CD4-positive, CD25-positive, alpha-beta regulatory T cell (primary cell): Measurements from ENCODE around the gene L3MBTL4. TPM values are rescaled to one million over a fixed set of nuclear protein-coding genes. Genes with fewer than 3 reads are reported as not detected.
"Not testable (repeated sequence)": the region's sequence is repeated elsewhere in the genome, so short reads cannot be mapped to it uniquely, and the experiment has no call there.

Experiments used
- ATAC-seq, 2 donors: fragments of 150-1000 bp; cut with Tn5 transposase; one replicate each; pipeline ENCODE4 v1.10.0; 2021; ENCODE audit warnings: low read depth in 2 of 2, moderate number of reproducible peaks in 2 of 2, moderate library complexity in 1 of 2
- DNase-seq, 3 donors: peaks; one replicate each; pipeline versions ENCODE4 v3.0.0 to v3.0.0-alpha.2; 2012 to 2022; ENCODE audit warnings: mixed read lengths in 1 of 3
- H3K27ac ChIP-seq: one replicate; pipeline ENCODE4 v1.7.0; 2013; ENCODE audit warnings: mild to moderate bottlenecking, low read length; ENCODE audit not compliant: insufficient read depth, poor library complexity, severe bottlenecking
- H3K27me3 ChIP-seq: one replicate; pipeline ENCODE4 v1.7.0; 2013; ENCODE audit warnings: low read length; ENCODE audit not compliant: control insufficient read depth, insufficient read depth
- H3K36me3 ChIP-seq: one replicate; pipeline ENCODE4 v1.7.0; 2013; ENCODE audit warnings: mild to moderate bottlenecking, low read length, moderate library complexity; ENCODE audit not compliant: control insufficient read depth, insufficient read depth
- H3K4me1 ChIP-seq: 2 replicates; pipeline ENCODE4 v1.7.0; 2013; ENCODE audit warnings: mild to moderate bottlenecking, low read length; ENCODE audit not compliant: insufficient read depth, control insufficient read depth, poor library complexity, severe bottlenecking
- H3K4me3 ChIP-seq: one replicate; pipeline ENCODE4 v1.7.0; 2013; ENCODE audit warnings: low read depth, mild to moderate bottlenecking, low read length, moderate library complexity
- H3K9me3 ChIP-seq, 2 experiments: 1 replicate in 1 of 2; 2 replicates in 1 of 2; pipeline ENCODE4 v1.7.0; 2013; ENCODE audit warnings: low read length in 2 of 2, mild to moderate bottlenecking in 1 of 2, moderate library complexity in 1 of 2; ENCODE audit not compliant: control insufficient read depth in 2 of 2
- H3K27ac Mint-ChIP-seq, 3 donors: one replicate each; pipeline ENCODE4 v1.8.0; 2020 to 2022; ENCODE audit warnings: mild to moderate bottlenecking in 3 of 3, mixed read lengths in 3 of 3, moderate library complexity in 2 of 3
- H3K27me3 Mint-ChIP-seq: one replicate; pipeline ENCODE4 v1.8.0; 2022; ENCODE audit warnings: mild to moderate bottlenecking, mixed read lengths
- H3K36me3 Mint-ChIP-seq: one replicate; pipeline ENCODE4 v1.8.0; 2020; ENCODE audit warnings: mixed read lengths
- H3K4me1 Mint-ChIP-seq, 4 donors: one replicate each; pipeline ENCODE4 v1.8.0; 2020 to 2022; ENCODE audit warnings: mixed read lengths in 4 of 4, mild to moderate bottlenecking in 1 of 4
- H3K4me3 Mint-ChIP-seq, 4 donors: one replicate each; pipeline ENCODE4 v1.8.0; 2020 to 2022; ENCODE audit warnings: mild to moderate bottlenecking in 4 of 4, mixed read lengths in 4 of 4, moderate library complexity in 3 of 4
- H3K9me3 Mint-ChIP-seq, 7 donors: one replicate each; pipeline ENCODE4 v1.8.0; 2020 to 2022; ENCODE audit warnings: mixed read lengths in 7 of 7, mild to moderate bottlenecking in 3 of 7, moderate library complexity in 2 of 7
- polyA plus RNA-seq, 4 donors: library from polyadenylated mRNA; unstranded; fragments of 300-500 nt; fragmentation: Illumina TruSeq; gene quantifications; one replicate each; pipeline ENCODE4 v1.2.3, GENCODE V29; 2021
- total RNA-seq: library from RNA; stranded (reverse); gene quantifications from one replicate; pipeline ENCODE4 v1.2.3, GENCODE V29; 2022

Gene L3MBTL4
- total and polyA plus RNA-seq, 5 donors from 2014 or later = 2.1 TPM; not detected in 4

DNA sequence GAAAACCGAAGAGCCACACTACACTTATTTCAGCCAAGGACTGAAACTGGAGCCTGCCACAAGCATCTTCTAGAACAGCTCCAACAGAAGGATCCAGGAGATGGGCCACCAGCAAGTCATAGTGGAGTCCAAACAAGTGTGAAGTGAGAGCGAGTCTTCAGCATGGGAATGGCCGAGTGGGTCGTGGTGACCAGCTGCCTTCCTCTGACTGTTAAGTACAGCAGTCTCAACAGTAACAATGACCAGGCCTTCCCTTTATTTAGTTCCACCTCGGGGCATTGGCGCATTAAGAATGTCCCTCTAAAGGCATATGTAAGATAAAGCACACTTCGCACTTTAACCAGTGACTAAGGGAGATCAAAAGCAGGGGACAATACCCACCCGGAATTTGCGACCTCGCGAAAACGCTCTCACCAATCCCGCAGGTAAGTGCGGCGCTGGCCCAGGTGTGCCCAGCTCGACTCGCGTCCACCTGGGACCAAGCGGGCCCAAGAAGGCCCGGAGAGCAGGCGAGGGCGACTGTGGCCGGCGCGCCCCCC, 1.1 kb downstream of the L3MBTL4 start:
- peaks cover 0 to 6% (median 6%) of the 10 kb centered on the region in 4 donors for H3K4me1 Mint-ChIP-seq
- no peak for DNase-seq
- ATAC-seq = peak in 1 of 2 donors; percentile 17
- H3K4me1 ChIP-seq = peaks cover 5% of the 10 kb centered on the region
- no peaks in the 10 kb centered on the region for H3K9me3 ChIP-seq
- H3K27me3 Mint-ChIP-seq = peaks cover 35% of the 10 kb centered on the region
- no peaks in the 10 kb centered on the region for H3K36me3 Mint-ChIP-seq
- no peak overlapping the region for H3K27ac ChIP-seq
- H3K27ac Mint-ChIP-seq = no peak overlapping the region
- peaks cover 0 to 8% (median under 1%) of the 10 kb centered on the region in 7 donors for H3K9me3 Mint-ChIP-seq
- peaks cover 14% of the 10 kb centered on the region for H3K27me3 ChIP-seq
- H3K4me3 ChIP-seq = no peak overlapping the region
- H3K36me3 ChIP-seq = no peaks in the 10 kb centered on the region
- peak overlapping the region in 3 of 4 donors; percentile 47 to 65 (median 49) for H3K4me3 Mint-ChIP-seq

DNA sequence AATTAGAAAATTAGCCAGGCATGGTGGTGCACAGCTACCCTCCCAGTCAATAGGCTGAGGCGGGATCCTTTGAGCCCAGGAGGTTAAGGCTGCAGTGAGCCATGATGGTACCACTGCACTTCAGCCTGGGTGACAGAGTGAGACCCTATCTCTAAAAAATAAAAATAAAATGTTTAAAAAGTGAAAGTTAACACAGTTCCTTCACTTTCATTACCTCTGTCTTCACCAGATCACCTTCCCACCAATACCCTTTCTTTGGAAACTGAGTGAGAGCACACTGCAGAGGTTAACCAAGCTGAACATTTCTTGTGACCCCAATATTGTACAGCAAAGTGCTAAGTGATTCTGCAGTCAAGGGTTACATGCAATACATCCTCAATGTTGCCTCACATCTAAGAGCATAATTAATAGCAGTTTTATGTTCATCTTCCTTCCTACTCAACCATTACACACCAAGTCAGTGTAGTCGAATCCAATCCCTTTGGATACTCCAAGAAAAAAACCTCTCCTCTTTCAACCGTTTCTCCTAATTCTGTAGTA, 1.7 kb downstream of the L3MBTL4 start:
- no peak for DNase-seq
- Histone ChIP-seq H3K4me3 (no peak overlapping the region), H3K27ac (no peak overlapping the region), H3K4me1 (peaks cover 5% of the 10 kb centered on the region), H3K27me3 (peaks cover 14% of the 10 kb centered on the region), H3K36me3 (no peaks in the 10 kb centered on the region), H3K9me3 (no peaks in the 10 kb centered on the region)
- Mint-ChIP-seq H3K4me3 (peak overlapping the region in 1 of 4 donors; percentile 47), H3K9me3 (peaks cover 0 to 8% (median 0%) of the 10 kb centered on the region in 7 donors), H3K36me3 (no peaks in the 10 kb centered on the region), H3K4me1 (peaks cover 0 to 6% (median 6%) of the 10 kb centered on the region in 4 donors), H3K27me3 (peaks cover 35% of the 10 kb centered on the region), H3K27ac (no peak overlapping the region)
- no peak for ATAC-seq

DNA sequence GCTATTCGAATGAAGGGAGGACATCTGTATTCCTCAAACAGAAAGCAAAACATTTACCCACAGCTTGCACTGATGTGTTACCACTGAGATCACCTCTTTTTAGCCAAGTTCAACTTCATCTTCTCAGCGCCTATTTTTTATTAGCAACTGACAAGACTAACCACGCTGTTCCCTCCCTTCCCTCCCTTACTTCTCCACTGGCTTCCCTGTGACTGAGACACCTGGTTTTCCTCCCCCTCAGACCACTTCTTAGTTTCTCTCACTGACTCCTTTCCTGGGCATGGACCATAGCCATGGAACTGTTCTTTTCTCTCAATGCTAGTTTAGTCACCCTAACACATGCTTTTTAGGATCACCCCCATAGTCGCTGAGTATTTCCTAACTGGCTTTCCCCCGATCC, 3.3 kb downstream of the L3MBTL4 start:
- H3K9me3 ChIP-seq = no peaks in the 10 kb centered on the region
- peaks cover 14% of the 10 kb centered on the region for H3K27me3 ChIP-seq
- DNase-seq (no peak), ATAC-seq (no peak)
- H3K4me3 ChIP-seq = no peak overlapping the region
- Mint-ChIP-seq H3K27me3 (peaks cover 30% of the 10 kb centered on the region), H3K36me3 (no peaks in the 10 kb centered on the region), H3K27ac (no peak overlapping the region), H3K9me3 (peaks cover 0 to 11% (median 0%) of the 10 kb centered on the region in 7 donors), H3K4me1 (peaks cover 0 to 6% (median 6%) of the 10 kb centered on the region in 4 donors), H3K4me3 (no peak overlapping the region)
- peaks cover 5% of the 10 kb centered on the region for H3K4me1 ChIP-seq
- H3K27ac ChIP-seq = no peak overlapping the region
- no peaks in the 10 kb centered on the region for H3K36me3 ChIP-seq

DNA sequence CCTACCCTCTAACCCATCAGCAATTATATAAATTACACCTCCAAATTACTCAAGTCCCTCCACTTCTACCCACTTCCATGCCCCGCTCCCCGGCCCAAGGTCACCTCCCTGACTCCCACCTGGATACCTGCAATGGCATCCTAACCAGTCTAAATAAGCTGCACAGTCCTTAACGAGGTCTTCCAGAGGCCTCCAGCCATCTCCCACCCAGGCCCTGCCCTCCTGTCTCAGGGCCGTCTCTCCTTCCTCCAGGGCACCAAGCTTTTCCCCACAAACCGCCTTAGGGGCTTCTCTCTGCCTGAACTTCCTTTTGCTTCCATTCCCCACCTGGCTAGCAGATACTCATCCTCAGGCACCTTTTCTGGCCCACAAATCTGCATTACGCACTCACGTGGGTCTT, 4.8 kb downstream of the L3MBTL4 start:
- H3K4me1 Mint-ChIP-seq = peaks cover 0 to 3% (median under 1%) of the 10 kb centered on the region in 4 donors
- Histone ChIP-seq H3K36me3 (no peaks in the 10 kb centered on the region), H3K4me3 (no peak overlapping the region), H3K4me1 (peaks cover 5% of the 10 kb centered on the region), H3K27me3 (peaks cover 8% of the 10 kb centered on the region), H3K27ac (no peak overlapping the region), H3K9me3 (no peaks in the 10 kb centered on the region)
- DNase-seq (no peak), ATAC-seq (no peak)
- peaks cover 0 to 11% (median 0%) of the 10 kb centered on the region in 7 donors for H3K9me3 Mint-ChIP-seq
- no peaks in the 10 kb centered on the region for H3K36me3 Mint-ChIP-seq
- no peak overlapping the region for H3K4me3 Mint-ChIP-seq
- H3K27me3 Mint-ChIP-seq = peaks cover 16% of the 10 kb centered on the region
- no peak overlapping the region for H3K27ac Mint-ChIP-seq

DNA sequence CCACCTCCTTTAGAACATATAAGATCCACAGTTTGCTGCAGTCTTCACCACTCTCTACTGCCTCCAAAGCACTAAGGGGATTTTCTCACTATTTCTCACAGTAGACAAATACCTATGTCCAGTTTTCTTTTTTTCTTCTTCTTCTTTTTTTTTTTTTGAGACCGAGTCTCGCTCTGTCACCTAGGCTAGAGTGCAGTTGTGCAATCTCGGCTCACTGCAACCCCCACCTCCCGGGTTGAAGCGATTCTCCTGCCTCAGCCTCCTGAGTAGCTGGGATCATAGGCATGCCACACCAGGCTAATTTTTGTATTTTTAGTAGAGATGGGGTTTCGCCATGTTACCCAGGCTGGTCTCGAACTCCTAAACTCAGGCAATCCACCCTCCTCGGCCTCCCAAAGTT, 6.2 kb downstream of the L3MBTL4 start:
- Mint-ChIP-seq H3K9me3 (peaks cover 0 to 10% (median 0%) of the 10 kb centered on the region in 7 donors), H3K27me3 (peaks cover 13% of the 10 kb centered on the region)
- not testable (repeated sequence) for H3K4me3 ChIP-seq, H3K4me1 Mint-ChIP-seq, H3K27me3 ChIP-seq, H3K27ac ChIP-seq, DNase-seq, H3K9me3 ChIP-seq, H3K27ac Mint-ChIP-seq, ATAC-seq, H3K4me3 Mint-ChIP-seq, H3K4me1 ChIP-seq, H3K36me3 Mint-ChIP-seq, H3K36me3 ChIP-seq

DNA sequence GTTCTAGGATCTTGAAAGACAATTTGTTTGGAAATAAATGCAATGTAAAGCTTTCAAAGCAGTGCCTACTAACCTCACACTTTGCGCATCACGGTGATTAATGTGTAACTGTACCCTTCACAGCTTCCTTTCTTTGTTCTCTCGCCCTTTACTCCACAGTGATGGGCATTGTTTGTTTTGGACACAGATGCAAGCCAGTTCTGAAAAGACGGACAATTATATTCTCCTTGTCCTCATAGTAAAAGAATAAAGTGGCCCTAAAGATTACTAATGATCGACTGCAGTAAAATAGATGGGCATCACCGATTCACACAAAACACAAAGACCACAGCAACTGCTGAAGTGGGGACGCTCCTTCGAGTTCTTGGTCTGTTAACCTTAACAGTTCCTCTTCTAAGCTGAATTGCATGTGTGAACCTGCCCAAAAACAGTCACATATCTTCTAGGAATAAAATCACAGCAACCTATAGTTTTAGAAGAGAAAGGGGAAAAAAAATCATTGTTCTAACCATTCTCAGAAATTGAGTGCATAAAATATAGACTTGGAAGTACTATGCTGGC, 7.7 kb downstream of the L3MBTL4 start:
- no peaks in the 10 kb centered on the region for H3K36me3 ChIP-seq
- Mint-ChIP-seq H3K4me1 (peaks cover 0 to 3% (median 0%) of the 10 kb centered on the region in 4 donors), H3K27ac (no peak overlapping the region), H3K4me3 (no peak overlapping the region), H3K27me3 (no peaks in the 10 kb centered on the region), H3K9me3 (peaks cover 0 to 7% (median 0%) of the 10 kb centered on the region in 7 donors), H3K36me3 (no peaks in the 10 kb centered on the region)
- no peaks in the 10 kb centered on the region for H3K9me3 ChIP-seq
- no peak for ATAC-seq
- H3K4me1 ChIP-seq = no peaks in the 10 kb centered on the region
- no peak overlapping the region for H3K4me3 ChIP-seq
- DNase-seq = no peak
- no peak overlapping the region for H3K27ac ChIP-seq
- no peaks in the 10 kb centered on the region for H3K27me3 ChIP-seq

DNA sequence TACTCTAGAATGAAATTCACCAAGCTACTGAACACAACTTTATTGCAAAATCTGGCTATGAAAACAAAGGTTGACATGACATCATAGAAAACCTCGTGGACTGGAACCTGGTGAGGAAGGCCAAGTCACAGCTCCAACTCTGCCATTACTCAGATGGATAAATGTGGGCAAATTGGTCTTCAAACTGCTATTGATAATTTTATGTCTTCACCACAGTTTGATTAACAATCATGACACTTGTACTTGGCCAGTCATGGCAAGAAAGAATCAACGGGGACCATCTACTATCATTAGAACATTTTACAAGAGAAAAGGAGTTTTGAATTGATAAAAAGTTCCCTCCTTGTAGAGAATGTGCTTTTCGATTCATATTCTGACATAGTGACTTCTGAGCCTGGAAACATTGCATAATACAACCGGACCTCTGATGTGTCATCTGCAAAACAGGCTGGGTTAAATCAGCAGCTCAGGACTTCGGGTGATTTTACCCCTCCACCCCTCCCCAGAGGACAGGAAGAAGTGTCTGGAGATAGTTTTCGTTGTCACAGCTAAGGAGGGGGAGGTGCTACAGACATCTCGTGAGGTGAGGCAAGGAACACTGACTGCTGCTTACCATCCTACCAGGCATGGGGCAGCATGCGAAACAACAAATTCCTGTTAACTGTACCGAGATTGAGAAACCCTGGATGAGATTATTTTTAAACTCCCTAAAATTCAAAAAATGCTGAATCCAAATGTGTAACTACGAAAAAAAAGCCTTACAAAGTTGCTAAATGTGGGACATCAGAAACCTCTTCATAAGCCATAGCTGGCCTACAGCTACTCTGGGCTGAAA, 8.4 kb downstream of the L3MBTL4 start:
- Histone ChIP-seq H3K9me3 (no peaks in the 10 kb centered on the region), H3K4me1 (no peaks in the 10 kb centered on the region), H3K4me3 (no peak overlapping the region), H3K27me3 (no peaks in the 10 kb centered on the region), H3K27ac (no peak overlapping the region), H3K36me3 (no peaks in the 10 kb centered on the region)
- Mint-ChIP-seq H3K4me3 (no peak overlapping the region), H3K27me3 (no peaks in the 10 kb centered on the region), H3K36me3 (no peaks in the 10 kb centered on the region), H3K9me3 (peaks cover 0 to 7% (median 0%) of the 10 kb centered on the region in 7 donors), H3K27ac (peak overlapping the region in 1 of 3 donors; percentile 67), H3K4me1 (no peaks in the 10 kb centered on the region)
- DNase-seq (no peak), ATAC-seq (no peak)
